LoVo (cell line): ENCODE measurements around the gene BDKRB2.

ENCODE experiments used
- DNase-seq: peaks from one replicate; pipeline ENCODE4 v3.0.0-alpha.2; 2016; ENCODE audit warnings: low spot score

Gene BDKRB2

DNA sequence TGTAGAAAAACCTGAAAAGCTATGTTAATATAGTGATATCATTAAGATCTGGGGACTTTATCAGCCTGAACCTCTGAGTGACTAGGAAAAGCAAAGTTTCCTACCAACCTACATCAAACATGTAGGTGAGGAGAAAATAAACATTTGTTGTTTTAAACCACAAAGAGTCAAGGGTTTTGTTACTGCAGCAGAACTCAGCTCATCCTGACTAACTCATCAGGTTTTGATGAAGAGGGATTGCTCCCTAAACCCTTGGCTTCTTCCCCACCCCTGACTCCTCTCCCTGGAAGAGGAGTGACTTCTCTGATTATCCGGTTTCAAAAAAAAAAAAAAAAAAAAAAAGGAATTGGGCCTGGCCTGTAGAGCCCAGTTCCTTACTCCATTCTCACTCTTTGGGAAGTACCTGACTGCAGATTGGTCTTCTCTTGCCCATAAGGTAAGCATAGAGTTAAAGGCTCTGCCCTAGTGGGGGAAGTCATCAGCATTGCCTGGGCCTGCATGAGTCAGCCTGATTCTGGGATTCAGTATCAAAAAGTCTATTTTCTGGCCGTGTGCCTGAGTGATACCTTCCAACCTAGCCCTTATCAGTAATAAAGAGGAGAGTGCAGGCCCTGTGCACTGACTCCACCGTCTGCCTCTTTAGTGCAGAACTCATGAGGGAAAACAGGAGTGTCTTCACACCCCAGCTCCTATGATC, 68.3 kb downstream of the BDKRB2 start:
- no peak for DNase-seq

DNA sequence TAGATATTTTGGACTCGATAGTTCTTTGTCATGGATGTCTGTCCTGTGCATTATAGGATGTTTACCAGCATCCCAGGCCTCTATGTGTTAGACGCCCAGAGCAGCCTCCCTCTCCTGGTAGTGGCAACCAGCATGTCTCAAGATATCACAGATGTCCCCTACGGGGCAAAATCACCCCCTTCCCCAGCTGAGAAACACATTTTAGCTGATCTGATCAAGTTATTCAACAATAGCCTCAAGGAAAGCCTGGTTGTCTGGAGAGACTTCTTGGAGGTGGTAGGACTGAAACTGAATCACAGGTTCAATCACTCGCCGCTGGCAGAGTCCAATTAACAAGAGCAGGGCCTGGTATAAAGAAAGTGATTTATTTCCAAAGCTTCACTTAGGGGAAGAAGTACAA, 69.0 kb downstream of the BDKRB2 start:
- DNase-seq, result no peak

DNA sequence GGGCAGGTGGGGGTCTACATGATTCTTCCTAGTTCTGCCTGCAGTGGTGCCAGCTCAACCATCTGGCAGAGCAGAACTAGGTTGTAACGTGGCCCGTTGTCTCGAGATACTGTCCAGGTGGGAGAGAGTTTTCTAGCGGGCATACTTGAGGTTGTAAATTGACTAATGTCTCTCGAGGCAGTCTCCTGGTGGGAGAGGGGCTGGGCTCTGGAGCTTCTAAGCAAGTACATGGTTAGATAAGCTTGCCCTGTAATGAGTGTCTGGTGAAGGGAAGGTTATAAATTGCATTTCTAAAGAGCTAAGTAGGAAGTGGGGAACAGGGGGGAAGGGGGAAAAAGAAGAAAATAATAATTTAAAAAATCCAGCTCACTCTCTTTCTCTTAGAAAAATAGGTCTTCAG, 69.5 kb downstream of the BDKRB2 start:
- no peak for DNase-seq

DNA sequence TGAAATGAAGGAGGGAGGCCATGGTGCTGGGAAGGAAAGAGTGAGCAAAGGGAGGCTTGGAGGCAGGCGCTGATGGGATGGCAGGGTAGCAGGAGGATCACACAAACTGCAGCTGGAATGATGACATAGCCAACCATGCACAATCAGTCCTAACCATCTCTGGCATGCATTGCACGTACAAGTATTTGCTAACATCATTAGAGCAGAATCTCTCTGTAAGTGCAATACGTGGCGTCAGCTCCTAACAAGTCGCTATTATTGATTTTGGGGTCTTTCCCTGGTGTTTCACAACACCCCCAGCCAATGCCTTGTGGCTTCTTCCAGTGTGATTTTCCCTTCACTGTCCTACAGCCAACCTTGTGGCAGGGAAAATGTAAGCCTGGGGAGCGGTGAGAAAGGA, 69.9 kb downstream of the BDKRB2 start:
- DNase-seq, result no peak

DNA sequence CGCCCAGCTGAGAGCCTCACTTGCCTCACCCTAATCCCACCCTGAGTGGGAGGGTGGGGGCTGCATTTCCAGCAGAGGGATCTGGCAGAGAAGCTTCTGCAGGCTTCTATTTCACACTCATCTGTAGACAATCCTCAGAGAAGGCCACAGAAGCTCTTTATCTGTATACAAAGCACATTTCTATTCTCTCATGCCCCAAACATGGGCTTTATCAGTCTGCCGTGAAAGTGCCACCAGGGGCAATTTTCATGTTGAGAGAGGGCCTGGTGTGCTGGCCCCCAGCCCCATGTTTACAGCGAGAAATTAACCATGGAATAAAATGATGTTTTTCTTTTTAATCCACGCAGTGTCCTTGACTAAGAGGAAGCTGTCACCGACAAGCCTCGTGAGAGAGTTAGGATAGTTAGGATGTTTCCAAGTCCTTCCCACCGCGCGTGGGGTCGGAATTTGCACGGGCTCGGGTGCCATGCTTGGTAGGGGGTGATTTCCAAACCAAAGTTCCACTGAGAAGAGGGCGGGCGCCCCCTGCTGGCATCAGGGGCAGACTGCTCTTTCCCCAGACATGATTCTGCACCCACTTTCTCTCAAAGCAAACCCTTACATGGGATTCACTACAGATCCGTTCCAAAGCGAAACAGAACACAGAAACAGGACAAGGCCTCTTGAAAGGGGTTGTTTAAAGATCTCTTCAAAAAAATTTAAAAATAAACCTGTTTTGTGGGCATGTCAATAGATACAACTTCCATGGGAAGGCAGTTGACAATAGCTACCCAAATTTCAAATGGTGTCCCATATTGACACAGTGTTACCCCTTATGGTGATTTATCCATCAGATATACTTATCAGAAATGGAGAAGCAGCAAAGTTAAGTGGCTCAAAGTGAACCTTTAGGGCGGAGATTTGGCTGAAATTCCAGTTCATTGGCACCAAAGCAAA, 70.8 kb downstream of the BDKRB2 start:
- peak; percentile 61 for DNase-seq

DNA sequence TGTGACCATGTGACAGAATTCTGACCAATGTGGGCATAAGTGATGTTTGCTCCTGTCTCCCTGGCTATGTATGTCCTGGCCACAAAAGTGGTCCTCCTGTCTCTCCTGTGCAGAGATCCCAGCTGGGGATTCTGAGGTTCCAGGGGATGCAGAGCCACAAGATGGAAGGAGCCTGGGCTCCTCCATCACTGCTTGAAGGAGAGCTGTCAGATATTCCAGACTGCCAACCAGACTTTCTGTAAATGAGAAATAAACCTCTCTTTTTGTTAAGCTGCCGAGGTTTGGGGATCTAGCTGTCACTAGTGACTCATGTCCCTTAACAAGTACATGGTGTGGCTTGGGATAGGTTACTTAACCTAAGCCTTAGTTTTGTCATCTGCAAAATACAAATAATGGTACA, 73.3 kb downstream of the BDKRB2 start:
- DNase-seq, result no peak

DNA sequence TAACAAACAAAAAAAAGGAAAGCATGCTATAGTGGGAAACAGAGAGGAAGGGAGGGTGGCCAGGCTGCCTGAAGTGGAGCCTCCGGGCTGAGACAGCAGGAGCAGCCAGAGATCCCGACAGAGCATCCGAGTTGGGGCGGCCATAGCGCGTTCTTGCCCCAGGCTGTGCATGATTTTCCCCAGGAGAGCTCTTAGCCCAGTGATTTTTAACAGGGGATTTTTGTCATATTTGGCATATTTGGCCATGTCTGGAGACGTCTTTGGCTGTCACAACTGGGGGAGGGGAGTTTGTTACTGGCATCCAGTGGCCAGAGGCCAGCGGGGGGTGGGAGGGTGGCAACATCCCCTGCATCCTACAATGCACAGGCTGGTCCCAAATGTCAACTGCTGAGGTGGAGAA, 74.9 kb downstream of the BDKRB2 start:
- no peak for DNase-seq

DNA sequence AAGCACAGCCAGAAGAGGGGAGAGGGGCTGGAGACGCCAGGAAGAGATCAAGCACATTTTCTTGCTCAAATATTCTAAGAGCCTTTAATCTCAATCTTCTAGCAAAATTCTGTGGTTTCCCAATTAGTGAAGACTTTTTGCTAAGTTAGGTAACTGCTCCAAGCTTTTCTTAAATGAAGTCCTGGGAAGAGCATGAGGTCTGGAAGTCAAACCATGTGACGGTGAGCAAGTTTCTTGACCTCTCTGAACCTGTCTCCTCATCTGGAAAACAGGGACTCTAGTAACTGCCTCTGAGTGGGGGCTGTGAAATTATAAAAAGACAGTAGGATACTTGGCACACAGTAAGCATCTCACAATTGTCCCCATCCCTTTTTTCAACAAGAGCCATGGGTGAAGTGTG, 75.5 kb downstream of the BDKRB2 start:
- DNase-seq, result no peak

DNA sequence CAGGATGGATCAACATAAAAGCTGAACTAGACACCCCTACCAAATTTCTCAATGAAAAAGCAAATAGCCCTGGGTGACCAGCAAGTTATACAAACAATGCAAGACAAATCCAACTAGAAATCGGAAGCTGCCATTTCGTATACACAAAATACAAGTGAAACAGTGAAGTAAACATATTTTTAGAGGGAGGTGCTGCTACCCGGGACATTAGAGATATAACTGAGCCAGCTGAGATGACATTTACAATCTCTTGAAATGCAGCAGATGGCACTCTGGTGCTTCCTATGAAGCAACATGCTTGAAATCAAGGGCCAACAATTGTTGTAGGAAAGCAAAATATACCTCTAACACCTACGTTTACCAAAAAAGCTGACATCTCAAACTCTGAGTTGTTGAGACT, 76.8 kb downstream of the BDKRB2 start:
- no peak for DNase-seq

DNA sequence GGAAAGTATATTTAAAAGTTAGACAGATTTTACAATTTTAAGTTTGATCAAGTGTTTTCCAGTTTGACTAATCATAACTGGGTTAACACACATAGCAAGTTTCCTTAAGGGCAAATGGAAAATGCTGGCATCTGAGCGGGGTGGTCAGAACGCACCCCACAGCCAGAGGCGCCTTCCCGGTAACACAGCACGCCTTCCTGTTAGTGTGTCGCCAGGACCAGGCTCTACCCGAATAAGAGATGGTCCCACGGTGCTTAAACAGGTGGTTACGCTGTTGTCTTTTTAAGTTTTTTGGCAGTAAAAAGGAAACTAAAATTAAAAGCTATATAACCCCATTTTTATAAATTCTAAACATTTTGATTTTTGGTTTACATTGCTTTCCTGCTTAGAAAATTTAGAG, 79.4 kb downstream of the BDKRB2 start:
- DNase-seq, result no peak

DNA sequence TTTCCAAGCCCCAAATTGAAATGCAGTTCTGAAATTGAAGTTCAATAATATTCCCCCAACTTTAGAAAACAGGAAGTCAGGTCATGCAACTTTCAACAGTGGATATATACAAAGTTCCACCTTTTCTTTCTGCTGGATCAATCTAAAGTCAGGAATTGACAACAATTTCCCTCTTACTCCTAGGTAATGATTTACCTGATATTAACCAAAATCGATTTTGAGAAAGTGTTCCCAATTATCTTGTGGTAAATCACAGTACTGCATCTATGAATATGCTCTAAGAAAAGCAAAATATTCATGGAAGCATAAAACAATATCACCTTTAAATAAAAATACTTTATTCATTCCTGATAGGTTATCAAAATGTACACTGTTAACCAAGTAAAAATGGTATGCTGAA, 79.8 kb downstream of the BDKRB2 start:
- no peak for DNase-seq

DNA sequence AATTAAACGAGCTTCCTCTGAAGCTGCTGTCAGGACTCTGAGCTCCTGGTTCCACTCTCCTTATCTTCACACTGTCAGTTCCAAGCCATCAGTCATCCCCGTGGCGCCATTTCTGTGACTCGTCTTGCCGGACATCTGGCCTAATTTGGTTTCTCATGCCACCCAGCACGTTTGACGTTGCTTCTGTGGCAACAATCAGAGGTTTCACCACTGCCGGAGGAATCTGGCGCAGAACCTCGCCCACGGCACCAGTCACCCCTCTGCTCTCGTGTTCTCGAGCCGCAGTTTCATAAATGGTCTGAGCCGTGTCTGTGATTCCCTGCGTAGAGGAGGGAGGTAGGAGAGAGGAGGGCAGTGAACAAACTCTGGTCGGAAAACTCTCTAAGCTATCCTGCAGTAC, 81.0 kb downstream of the BDKRB2 start:
- no peak for DNase-seq

DNA sequence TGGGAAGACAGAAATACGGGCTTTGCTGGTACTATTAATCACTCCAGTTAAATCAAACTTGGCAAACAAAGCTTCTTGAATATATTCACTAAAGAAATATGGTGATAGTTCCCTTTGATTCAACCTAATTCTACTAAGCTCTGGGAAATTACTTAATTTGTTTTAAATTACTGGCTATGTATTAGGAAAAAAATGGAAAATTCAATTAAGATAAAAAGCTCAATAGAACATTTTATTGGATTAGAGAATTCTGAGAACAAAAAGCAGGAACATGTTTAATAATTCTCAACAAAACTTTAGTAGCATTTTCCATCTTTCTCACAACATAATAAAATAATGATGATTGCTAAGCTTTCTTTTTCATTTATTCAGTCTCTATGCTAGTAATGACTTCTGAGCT, 81.6 kb downstream of the BDKRB2 start:
- DNase-seq, result no peak

DNA sequence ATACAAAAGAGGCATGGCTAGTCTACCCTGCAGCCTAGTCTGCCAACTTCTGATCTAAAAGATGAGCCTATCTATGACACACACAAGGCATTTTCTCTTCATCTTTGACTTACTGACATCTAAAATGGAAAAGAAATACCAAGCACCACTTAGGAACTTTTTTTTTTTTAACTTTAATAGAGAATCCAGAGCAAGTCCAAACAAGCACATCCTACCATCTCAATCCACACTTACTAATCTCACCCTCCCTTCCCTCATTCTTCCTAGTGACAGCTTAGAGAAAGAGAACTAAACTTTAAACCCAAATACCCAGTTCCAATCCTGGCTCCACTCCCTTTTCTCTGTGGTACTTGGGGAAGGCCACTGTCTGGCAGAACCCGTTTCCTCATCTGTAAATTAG, 83.2 kb downstream of the BDKRB2 start:
- no peak for DNase-seq
